ENCODE results near the gene ARL2. TPM values are rescaled to one million over a fixed set of nuclear protein-coding genes. Genes with fewer than 3 reads are reported as not detected.

ARL2 gene
- polyA plus RNA-seq, 1 donor: 83.3 TPM

- Histone ChIP-seq H3K4me3 (ENCODE audit: low read length) (no peak overlapping the region), H3K36me3 (ENCODE audit: control insufficient read depth, insufficient read depth, low read length) (peaks cover 12% of the 10 kb centered on the region), H3K27ac (ENCODE audit: low read length) (peak overlapping the region; percentile 25), H3K9me3 (ENCODE audit: control insufficient read depth, low read depth, low read length) (no peaks in the 10 kb centered on the region), H3K27me3 (ENCODE audit: control insufficient read depth, insufficient read depth, low read length) (no peaks in the 10 kb centered on the region), H3K4me1 (ENCODE audit: control insufficient read depth, insufficient read depth, low read length) (peaks cover 19% of the 10 kb centered on the region)
- no CpG with 5 or more reads among the region's 6 CpGs for WGBS (ENCODE audit: insufficient coverage, low lambda C conversion rate)
- DNase-seq: peak in 1 of 2 donors; percentile 57
Observed at GRCh38 chr11:64987998-64988854, 25.7 kb upstream of the ARL2 start.

DNA sequence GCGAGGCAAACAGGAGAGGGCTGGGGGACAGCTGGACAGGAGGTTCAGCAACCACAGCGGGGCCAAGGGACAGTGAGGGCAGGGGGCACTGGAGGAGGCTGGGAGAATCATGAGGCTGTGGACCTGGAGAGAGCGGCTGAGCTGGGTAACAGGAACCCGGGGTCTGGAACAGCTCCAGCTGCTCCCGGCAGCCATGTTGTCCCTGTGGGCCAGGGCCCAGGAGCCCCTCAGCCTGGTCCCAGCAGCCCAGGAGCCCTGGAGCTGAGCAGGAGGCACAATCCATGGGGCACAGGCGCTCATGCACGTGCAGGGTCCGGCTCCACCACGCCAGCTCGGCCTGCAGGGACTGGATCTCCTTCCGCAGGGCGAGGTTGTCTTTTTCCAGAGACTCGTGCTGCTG, 24.5 kb upstream of the ARL2 start:
- Histone ChIP-seq H3K4me1 (ENCODE audit: control insufficient read depth, insufficient read depth, low read length) (peaks cover 19% of the 10 kb centered on the region), H3K36me3 (ENCODE audit: control insufficient read depth, insufficient read depth, low read length) (peaks cover 20% of the 10 kb centered on the region), H3K4me3 (ENCODE audit: low read length) (no peak overlapping the region), H3K9me3 (ENCODE audit: control insufficient read depth, low read depth, low read length) (no peaks in the 10 kb centered on the region), H3K27ac (ENCODE audit: low read length) (no peak overlapping the region), H3K27me3 (ENCODE audit: control insufficient read depth, insufficient read depth, low read length) (no peaks in the 10 kb centered on the region)
- no peak for DNase-seq
- no CpG with 5 or more reads among the region's 13 CpGs for WGBS (ENCODE audit: insufficient coverage, low lambda C conversion rate)

DNA sequence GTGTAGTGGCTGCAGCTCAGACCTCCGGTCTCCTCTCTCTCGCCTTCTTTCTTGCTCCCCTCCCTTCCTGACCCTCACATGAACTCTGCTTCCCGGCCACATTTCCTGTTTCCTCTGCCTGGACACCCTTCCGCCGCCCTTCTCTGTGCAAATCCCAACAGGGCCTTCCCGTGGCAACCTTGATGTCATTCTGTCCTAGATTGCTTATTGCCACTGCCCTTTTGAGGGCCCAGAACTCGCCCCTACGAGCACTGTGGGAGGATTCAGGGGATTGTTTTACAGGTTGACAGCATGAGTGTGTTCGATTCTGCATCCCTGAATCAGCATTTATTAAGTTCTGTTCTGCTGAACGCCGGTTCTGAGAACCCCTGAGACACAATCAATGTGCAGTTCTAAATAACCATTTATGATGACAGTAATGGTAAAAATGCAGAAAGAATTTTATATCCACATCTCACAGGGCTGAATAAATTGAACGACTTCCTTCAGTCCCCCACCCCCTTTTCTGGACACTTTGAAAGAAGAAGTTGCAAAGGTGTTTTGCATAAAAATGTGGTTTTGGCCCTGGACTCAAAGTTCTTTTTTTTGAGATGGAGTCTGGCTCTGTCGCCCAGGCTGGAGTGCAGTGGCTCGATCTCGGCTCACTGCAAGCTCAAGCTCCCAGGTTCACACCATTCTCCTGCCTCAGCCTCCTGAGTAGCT, 23.6 kb upstream of the ARL2 start:
- peak overlapping the region; percentile 18 for H3K27ac ChIP-seq (ENCODE audit: low read length)
- no peak overlapping the region for H3K4me3 ChIP-seq (ENCODE audit: low read length)
- no peaks in the 10 kb centered on the region for H3K9me3 ChIP-seq (ENCODE audit: control insufficient read depth, low read depth, low read length)
- H3K36me3 ChIP-seq (ENCODE audit: control insufficient read depth, insufficient read depth, low read length): peaks cover 20% of the 10 kb centered on the region
- H3K27me3 ChIP-seq (ENCODE audit: control insufficient read depth, insufficient read depth, low read length): no peaks in the 10 kb centered on the region
- peaks cover 19% of the 10 kb centered on the region for H3K4me1 ChIP-seq (ENCODE audit: control insufficient read depth, insufficient read depth, low read length)
- 0% methylated on average over 1 of the region's 15 CpGs for WGBS (ENCODE audit: insufficient coverage, low lambda C conversion rate)
- peak in 1 of 2 donors; percentile 33 for DNase-seq

GRCh38 chr11:64994318-64994717, 19.6 kb upstream of the ARL2 start:
- WGBS (ENCODE audit: insufficient coverage, low lambda C conversion rate): no CpG with 5 or more reads among the region's 7 CpGs
- Histone ChIP-seq H3K27ac (ENCODE audit: low read length) (no peak overlapping the region), H3K27me3 (ENCODE audit: control insufficient read depth, insufficient read depth, low read length) (no peaks in the 10 kb centered on the region), H3K4me3 (ENCODE audit: low read length) (no peak overlapping the region), H3K4me1 (ENCODE audit: control insufficient read depth, insufficient read depth, low read length) (peaks cover 44% of the 10 kb centered on the region), H3K36me3 (ENCODE audit: control insufficient read depth, insufficient read depth, low read length) (peaks cover 14% of the 10 kb centered on the region), H3K9me3 (ENCODE audit: control insufficient read depth, low read depth, low read length) (no peaks in the 10 kb centered on the region)
- DNase-seq: no peak

GRCh38 chr11:64996327-64996709, 17.6 kb upstream of the ARL2 start:
- Histone ChIP-seq H3K9me3 (ENCODE audit: control insufficient read depth, low read depth, low read length) (no peaks in the 10 kb centered on the region), H3K4me1 (ENCODE audit: control insufficient read depth, insufficient read depth, low read length) (peaks cover 39% of the 10 kb centered on the region), H3K4me3 (ENCODE audit: low read length) (peak overlapping the region; percentile 84), H3K27me3 (ENCODE audit: control insufficient read depth, insufficient read depth, low read length) (no peaks in the 10 kb centered on the region), H3K27ac (ENCODE audit: low read length) (peak overlapping the region; percentile 99), H3K36me3 (ENCODE audit: control insufficient read depth, insufficient read depth, low read length) (peaks cover 12% of the 10 kb centered on the region)
- WGBS (ENCODE audit: insufficient coverage, low lambda C conversion rate): no CpG with 5 or more reads among the region's 11 CpGs
- DNase-seq: peak in 1 of 2 donors; percentile 31

GRCh38 chr11:64996710-64997380, 17.1 kb upstream of the ARL2 start, which contains the start of gene BATF2:
Gene BATF2 (minus strand): TSS chr11:64996971. CDS start chr11:64996914, 57 bp downstream.
- Histone ChIP-seq H3K36me3 (ENCODE audit: control insufficient read depth, insufficient read depth, low read length) (peaks cover 10% of the 10 kb centered on the region), H3K9me3 (ENCODE audit: control insufficient read depth, low read depth, low read length) (no peaks in the 10 kb centered on the region), H3K27me3 (ENCODE audit: control insufficient read depth, insufficient read depth, low read length) (no peaks in the 10 kb centered on the region), H3K27ac (ENCODE audit: low read length) (peak within 1 kb of the TSS; percentile 99), H3K4me1 (ENCODE audit: control insufficient read depth, insufficient read depth, low read length) (peaks cover 39% of the 10 kb centered on the region), H3K4me3 (ENCODE audit: low read length) (peak within 1 kb of the TSS; percentile 84)
- WGBS (ENCODE audit: insufficient coverage, low lambda C conversion rate): no CpG with 5 or more reads among the region's 9 CpGs
- DNase-seq: peak; percentile 95 to 98

DNA sequence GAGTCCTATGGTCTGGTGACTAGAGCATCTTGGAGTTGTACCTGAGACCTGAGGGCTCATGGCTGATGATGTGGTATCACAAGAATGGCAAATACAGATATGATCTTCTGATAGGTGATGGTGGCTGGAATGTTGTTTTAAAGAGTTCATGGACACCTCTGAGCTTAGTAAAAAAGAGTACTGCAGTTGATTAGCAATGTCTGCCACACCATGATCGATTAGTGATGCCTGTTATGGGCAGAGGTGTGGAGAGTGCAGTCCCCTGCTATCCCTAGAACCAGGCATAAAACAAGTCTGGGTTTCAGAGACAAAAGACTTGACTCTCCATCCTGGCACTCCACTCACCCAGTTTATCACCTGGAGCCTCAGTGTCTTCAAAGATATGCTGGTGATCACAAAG, 15.8 kb upstream of the ARL2 start:
- Histone ChIP-seq H3K9me3 (ENCODE audit: control insufficient read depth, low read depth, low read length) (no peaks in the 10 kb centered on the region), H3K36me3 (ENCODE audit: control insufficient read depth, insufficient read depth, low read length) (peaks cover 9% of the 10 kb centered on the region), H3K4me3 (ENCODE audit: low read length) (no peak overlapping the region), H3K27ac (ENCODE audit: low read length) (peak overlapping the region; percentile 99), H3K27me3 (ENCODE audit: control insufficient read depth, insufficient read depth, low read length) (no peaks in the 10 kb centered on the region), H3K4me1 (ENCODE audit: control insufficient read depth, insufficient read depth, low read length) (peaks cover 39% of the 10 kb centered on the region)
- DNase-seq: peak in 1 of 2 donors; percentile 55
- WGBS (ENCODE audit: insufficient coverage, low lambda C conversion rate): no CpG with 5 or more reads among the region's 1 CpG

DNA sequence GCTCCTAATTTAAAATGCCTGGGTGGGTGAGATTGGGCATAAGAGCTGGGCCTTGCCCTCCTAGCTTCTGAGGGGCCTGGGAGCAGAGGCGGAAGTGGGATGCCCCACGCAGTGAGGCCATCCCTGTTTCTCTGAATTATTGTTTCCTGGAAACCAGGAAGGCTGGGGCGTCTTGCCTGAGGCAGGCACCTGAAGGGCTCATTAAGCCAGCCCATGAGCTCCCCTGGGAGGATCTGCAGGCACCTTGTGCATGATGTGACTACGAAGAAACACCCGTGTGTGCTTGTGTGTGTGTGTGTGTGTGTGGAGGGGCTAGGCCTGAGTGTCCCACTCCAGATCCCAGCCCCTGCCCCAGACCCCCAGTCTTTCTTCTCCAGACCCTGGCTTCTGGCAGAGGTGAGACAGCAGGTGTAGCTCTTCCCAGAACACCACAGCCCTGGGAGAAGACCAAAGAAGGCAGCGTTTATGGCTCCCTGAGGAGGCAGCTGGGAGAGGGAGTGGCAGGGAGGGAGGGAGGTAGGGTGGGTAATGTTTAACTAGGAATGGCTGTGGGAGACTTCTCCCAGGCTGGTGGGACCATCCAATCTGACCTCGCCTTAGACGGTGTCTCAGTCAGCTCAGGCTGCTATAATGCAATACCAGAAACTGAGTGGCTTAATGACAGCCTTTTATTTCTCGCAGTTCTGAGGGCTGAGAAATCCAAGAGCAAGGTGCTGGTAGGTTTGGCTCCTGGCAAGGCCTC, 15.1 kb upstream of the ARL2 start:
- peak overlapping the region; percentile 99 for H3K27ac ChIP-seq (ENCODE audit: low read length)
- peaks cover 39% of the 10 kb centered on the region for H3K4me1 ChIP-seq (ENCODE audit: control insufficient read depth, insufficient read depth, low read length)
- H3K36me3 ChIP-seq (ENCODE audit: control insufficient read depth, insufficient read depth, low read length): peaks cover 3% of the 10 kb centered on the region
- no peaks in the 10 kb centered on the region for H3K27me3 ChIP-seq (ENCODE audit: control insufficient read depth, insufficient read depth, low read length)
- no CpG with 5 or more reads among the region's 9 CpGs for WGBS (ENCODE audit: insufficient coverage, low lambda C conversion rate)
- DNase-seq: peak; percentile 86 to 94
- no peaks in the 10 kb centered on the region for H3K9me3 ChIP-seq (ENCODE audit: control insufficient read depth, low read depth, low read length)
- no peak overlapping the region for H3K4me3 ChIP-seq (ENCODE audit: low read length)

DNA sequence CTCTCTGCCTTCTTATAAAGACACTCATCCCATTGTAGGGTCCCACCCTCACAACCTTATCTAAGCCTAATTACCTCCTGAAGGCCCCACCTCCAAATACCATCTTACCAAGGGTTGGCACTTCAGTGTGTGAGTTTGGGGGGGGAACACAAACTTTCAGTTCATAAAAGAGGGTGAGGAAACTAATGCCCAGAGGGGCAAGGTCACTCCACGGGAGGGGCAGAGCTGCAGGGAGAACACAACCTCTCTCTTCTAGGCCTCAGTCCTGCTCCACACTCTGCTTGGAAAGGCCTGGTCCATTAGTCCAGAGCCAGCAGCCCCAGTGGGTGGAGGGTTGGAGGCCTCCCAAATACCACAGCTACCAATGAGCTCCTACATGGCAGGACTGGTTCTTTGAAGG, 14.5 kb upstream of the ARL2 start:
- Histone ChIP-seq H3K4me1 (ENCODE audit: control insufficient read depth, insufficient read depth, low read length) (peaks cover 39% of the 10 kb centered on the region), H3K36me3 (ENCODE audit: control insufficient read depth, insufficient read depth, low read length) (no peaks in the 10 kb centered on the region), H3K9me3 (ENCODE audit: control insufficient read depth, low read depth, low read length) (no peaks in the 10 kb centered on the region), H3K27me3 (ENCODE audit: control insufficient read depth, insufficient read depth, low read length) (no peaks in the 10 kb centered on the region), H3K27ac (ENCODE audit: low read length) (peak overlapping the region; percentile 99), H3K4me3 (ENCODE audit: low read length) (no peak overlapping the region)
- DNase-seq: peak in 1 of 2 donors; percentile 20
- no CpG with 5 or more reads among the region's 1 CpG for WGBS (ENCODE audit: insufficient coverage, low lambda C conversion rate)
